HepG2 (cell line): ENCODE measurements around the gene CYBC1. TPM values are rescaled to one million over a fixed set of nuclear protein-coding genes. Genes with fewer than 3 reads are reported as not detected.

Source experiments
- ARNTL ChIP-seq: sonication (generic); formaldehyde crosslinking; IDR thresholded peaks from 2 replicates; pipeline ENCODE4 v1.4.0; 2020; ENCODE audit warnings: mild to moderate bottlenecking, missing genetic modification reagents
- ATF2 ChIP-seq: sonication (generic); formaldehyde crosslinking; IDR thresholded peaks from 2 replicates; pipeline ENCODE4 v1.4.0; 2020; ENCODE audit warnings: missing genetic modification reagents
- FOXC1 ChIP-seq: sonication (generic); formaldehyde crosslinking; IDR thresholded peaks from 2 replicates; pipeline ENCODE4 v1.8.0; 2022; ENCODE audit warnings: mild to moderate bottlenecking, missing genetic modification reagents, borderline replicate concordance
- GABPB1 ChIP-seq: IDR thresholded peaks from 2 replicates; pipeline ENCODE4 v1.6.1; 2016; ENCODE audit warnings: mild to moderate bottlenecking, missing genetic modification reagents, moderate library complexity, missing compliant biosample characterization
- JUNB ChIP-seq: sonication (generic); formaldehyde crosslinking; IDR thresholded peaks from 2 replicates; pipeline ENCODE4 v1.8.0; 2022; ENCODE audit warnings: missing genetic modification reagents, mild to moderate bottlenecking, borderline replicate concordance
- KLF12 ChIP-seq: sonication (generic); formaldehyde crosslinking; IDR thresholded peaks from 2 replicates; pipeline ENCODE4 v1.4.0; 2020; ENCODE audit warnings: missing genetic modification reagents, borderline replicate concordance
- KLF15 ChIP-seq: sonication (generic); formaldehyde crosslinking; IDR thresholded peaks from 2 replicates; pipeline ENCODE4 v1.8.1; 2023; ENCODE audit warnings: borderline replicate concordance, mild to moderate bottlenecking, inconsistent platforms, missing genetic modification reagents, mixed read lengths
- MED1 ChIP-seq: sonication (generic); formaldehyde crosslinking; IDR thresholded peaks from 2 replicates; pipeline ENCODE4 v1.4.0; 2020; ENCODE audit warnings: missing genetic modification reagents
- MTA3 ChIP-seq: sonication (generic); formaldehyde crosslinking; IDR thresholded peaks from 2 replicates; pipeline ENCODE4 v1.4.0; 2020; ENCODE audit warnings: missing genetic modification reagents
- NFAT5 ChIP-seq: sonication (generic); formaldehyde crosslinking; IDR thresholded peaks from 2 replicates; pipeline ENCODE4 v1.4.0; 2020; ENCODE audit warnings: missing genetic modification reagents
- RARA ChIP-seq: IDR thresholded peaks from 2 replicates; pipeline ENCODE4 v1.6.1; 2016; ENCODE audit warnings: missing genetic modification reagents, missing compliant biosample characterization
- SP5 ChIP-seq: IDR thresholded peaks from 2 replicates; pipeline ENCODE4 v1.6.1; 2016; ENCODE audit warnings: low read depth, borderline replicate concordance
- TRIM22 ChIP-seq: fragments of 450-650 bp; IDR thresholded peaks from 2 replicates; pipeline ENCODE4 v1.6.1; 2017
- ZNF224 ChIP-seq: sonication (generic); formaldehyde crosslinking; IDR thresholded peaks from 2 replicates; pipeline ENCODE4 v1.5.0; 2020; ENCODE audit warnings: mild to moderate bottlenecking, missing genetic modification reagents
- ZNF30 ChIP-seq: sonication (generic); formaldehyde crosslinking; IDR thresholded peaks from 2 replicates; pipeline ENCODE4 v1.5.0; 2020; ENCODE audit warnings: mild to moderate bottlenecking, missing genetic modification reagents
- ZNF331 ChIP-seq: sonication (generic); formaldehyde crosslinking; IDR thresholded peaks from 2 replicates; pipeline ENCODE4 v1.4.0; 2020; ENCODE audit warnings: missing genetic modification reagents
- ZNF44 ChIP-seq: sonication (generic); formaldehyde crosslinking; IDR thresholded peaks from 2 replicates; pipeline ENCODE4 v1.5.1; 2020; ENCODE audit warnings: mild to moderate bottlenecking, missing genetic modification reagents
- ZNF747 ChIP-seq: sonication (generic); formaldehyde crosslinking; IDR thresholded peaks from 2 replicates; pipeline ENCODE4 v1.8.1; 2023; ENCODE audit warnings: missing genetic modification reagents, mild to moderate bottlenecking, borderline replicate concordance
- ZSCAN21 ChIP-seq: sonication (generic); formaldehyde crosslinking; IDR thresholded peaks from 2 replicates; pipeline ENCODE4 v1.8.0; 2022; ENCODE audit warnings: mild to moderate bottlenecking, missing genetic modification reagents, moderate library complexity, borderline replicate concordance
- ZSCAN22 ChIP-seq: sonication (generic); formaldehyde crosslinking; IDR thresholded peaks from 2 replicates; pipeline ENCODE4 v1.4.0; 2020; ENCODE audit warnings: mild to moderate bottlenecking, missing genetic modification reagents
- polyA plus RNA-seq, 8 experiments: library from polyadenylated mRNA; depleted of rRNA in 3 of 8; stranded (reverse) in 7 of 8; unstranded in 1 of 8; fragments of >200 nt; fragmentation: Illumina TruSeq in 4 of 8; extraction: Trizol in 4 of 8; gene quantifications; 2 replicates each; pipeline versions ENCODE4 v1.2.1 to v1.2.3, GENCODE V29; 2011 to 2016; ENCODE audit warnings: low read depth in 4 of 8, missing spikeins in 1 of 8, mixed read lengths in 1 of 8; ENCODE audit not compliant: insufficient read depth in 1 of 8
- total RNA-seq, 5 experiments: library from RNA; depleted of rRNA; stranded (reverse); fragments of >200 nt; fragmentation: Illumina TruSeq; extraction: Trizol; gene quantifications; 2 replicates each; pipeline ENCODE4 v1.2.3, GENCODE V29; 2016; ENCODE audit warnings: low read depth in 1 of 5
- TF ChIP-seq, protein P1 (sequence below): sonication (generic); formaldehyde crosslinking; IDR thresholded peaks from 2 replicates; pipeline ENCODE4 v1.8.0; 2022; ENCODE audit warnings: low read depth, missing genetic modification reagents

Gene CYBC1
- total and polyA plus RNA-seq, 2 of the 13 experiments (the other 11 are each of a cell fraction or from before 2014, with no cell fraction given), result 43.4 to 44.1 TPM

GRCh38 chr17:82450357-82451106 lies at the start of gene CYBC1 (continued):
- TF ChIP-seq FOXC1 (CRISPR knock-in tag), result peak; percentile 97
- no peak for TF ChIP-seq JUNB (CRISPR knock-in tag)
- TF ChIP-seq ZNF44 (CRISPR knock-in tag), result no peak
- peak; percentile 89 for TF ChIP-seq SP5 (CRISPR knock-in tag)
- no peak for TF ChIP-seq TRIM22
- TF ChIP-seq KLF15 (CRISPR knock-in tag), result peak; percentile 37; the same call in 1 of the 2 replicates
- TF ChIP-seq ZSCAN22 (CRISPR knock-in tag), result no peak
- TF ChIP-seq ZNF747 (CRISPR knock-in tag), result peak; percentile 66; the same call in 1 of the 2 replicates
- TF ChIP-seq, protein P1, sequence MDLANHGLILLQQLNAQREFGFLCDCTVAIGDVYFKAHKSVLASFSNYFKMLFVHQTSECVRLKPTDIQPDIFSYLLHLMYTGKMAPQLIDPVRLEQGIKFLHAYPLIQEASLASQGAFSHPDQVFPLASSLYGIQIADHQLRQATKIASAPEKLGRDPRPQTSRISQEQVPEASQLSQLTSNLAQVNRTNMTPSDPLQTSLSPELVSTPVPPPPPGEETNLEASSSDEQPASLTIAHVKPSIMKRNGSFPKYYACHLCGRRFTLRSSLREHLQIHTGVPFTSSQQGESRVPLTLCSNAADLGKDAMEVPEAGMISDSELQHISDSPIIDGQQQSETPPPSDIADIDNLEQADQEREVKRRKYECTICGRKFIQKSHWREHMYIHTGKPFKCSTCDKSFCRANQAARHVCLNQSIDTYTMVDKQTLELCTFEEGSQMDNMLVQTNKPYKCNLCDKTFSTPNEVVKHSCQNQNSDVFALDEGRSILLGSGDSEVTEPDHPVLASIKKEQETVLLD (CRISPR knock-in tag), result peak; percentile 96
- TF ChIP-seq RARA (CRISPR knock-in tag), result no peak
- peak; percentile 93 for TF ChIP-seq GABPB1
- TF ChIP-seq ZNF224 (CRISPR knock-in tag), result peak; percentile 81; the same call in 1 of the 2 replicates
- peak; percentile 79; the same call in 1 of the 2 replicates for TF ChIP-seq NFAT5 (CRISPR knock-in tag)
- peak; percentile 34; the same call in 1 of the 2 replicates for TF ChIP-seq ATF2 (CRISPR knock-in tag)
- no peak for TF ChIP-seq ZNF30 (CRISPR knock-in tag)
- TF ChIP-seq ZSCAN21, result peak; percentile 97
- TF ChIP-seq ARNTL, result peak; percentile 56; the same call in 1 of the 2 replicates
- peak; percentile 85; the same call in 1 of the 2 replicates for TF ChIP-seq KLF12 (CRISPR knock-in tag)
- no peak for TF ChIP-seq ZNF331
- TF ChIP-seq MED1 (CRISPR knock-in tag), result peak; percentile 81
- no peak for TF ChIP-seq MTA3
